Natural killer cell (primary cell): ENCODE measurements around the gene CAMTA1. TPM values are rescaled to one million over a fixed set of nuclear protein-coding genes. Genes with fewer than 3 reads are reported as not detected.

ENCODE experiments used
- ATAC-seq, 3 donors: fragments of 150-1000 bp in 2 of 3; fragments of 200-7000 bp in 1 of 3; cut with Tn5 transposase; 1 replicate in 1 of 3; 2 replicates in 2 of 3; pipeline ENCODE4 v1.10.0; 2021; ENCODE audit warnings: mild to moderate bottlenecking in 2 of 3, moderate library complexity in 2 of 3
- DNase-seq, 2 donors: peaks; one replicate each; pipeline versions ENCODE4 v3.0.0 to v3.0.0-alpha.2; 2013 to 2021; ENCODE audit warnings: mixed read lengths in 1 of 2
- H3K27ac ChIP-seq: one replicate; pipeline ENCODE4 v1.5.1; 2013; ENCODE audit warnings: mild to moderate bottlenecking, low read length
- H3K27me3 ChIP-seq: one replicate; pipeline ENCODE4 v1.6.1; 2013; ENCODE audit warnings: low read length; ENCODE audit not compliant: control insufficient read depth, insufficient read depth
- H3K36me3 ChIP-seq: one replicate; pipeline ENCODE4 v1.6.1; 2013; ENCODE audit warnings: low read length; ENCODE audit not compliant: control insufficient read depth, insufficient read depth
- H3K4me1 ChIP-seq: one replicate; pipeline ENCODE4 v1.6.1; 2013; ENCODE audit warnings: low read length; ENCODE audit not compliant: control insufficient read depth, insufficient read depth
- H3K4me3 ChIP-seq: one replicate; pipeline ENCODE4 v1.5.1; 2013; ENCODE audit warnings: low read length
- H3K9me3 ChIP-seq: one replicate; pipeline ENCODE4 v1.6.1; 2013; ENCODE audit warnings: low read length; ENCODE audit not compliant: control insufficient read depth, insufficient read depth
- H3K27ac Mint-ChIP-seq, 2 donors: one replicate each; pipeline ENCODE4 v1.8.0; 2022; ENCODE audit warnings: mild to moderate bottlenecking in 2 of 2, mixed read lengths in 2 of 2, moderate library complexity in 1 of 2
- H3K27me3 Mint-ChIP-seq, 2 donors: one replicate each; pipeline ENCODE4 v1.8.0; 2022; ENCODE audit warnings: low read depth in 2 of 2, mixed read lengths in 2 of 2
- H3K36me3 Mint-ChIP-seq: one replicate; pipeline ENCODE4 v1.8.0; 2022; ENCODE audit warnings: mixed read lengths
- H3K4me1 Mint-ChIP-seq, 2 donors: one replicate each; pipeline ENCODE4 v1.8.0; 2022; ENCODE audit warnings: mixed read lengths in 2 of 2
- H3K4me3 Mint-ChIP-seq: one replicate; pipeline ENCODE4 v1.8.0; 2022; ENCODE audit warnings: mild to moderate bottlenecking, moderate library complexity, mixed read lengths
- H3K9me3 Mint-ChIP-seq, 2 donors: one replicate each; pipeline ENCODE4 v1.8.0; 2022; ENCODE audit warnings: mixed read lengths in 2 of 2
- CTCF ChIP-seq: fragments of 200-600 bp; IDR thresholded peaks from one replicate; pipeline ENCODE4 v1.8.0; 2022; ENCODE audit warnings: antibody characterized with exemption
- WGBS: methylation state at CpG from one replicate; pipeline ENCODE4 v1.1.7; 2013; ENCODE audit warnings: missing lambda C conversion rate; ENCODE audit not compliant: insufficient coverage; 5-methylcytosine and 5-hydroxymethylcytosine counted together
- intact Hi-C: fragments of 100-400 bp; cut with micrococcal nuclease; formaldehyde crosslinking; loops from one replicate; pipeline ENCODE4 v1.14.2; 2022
- total RNA-seq, 4 donors: library from RNA; stranded (reverse); fragments of 120-200 nt in 1 of 4; gene quantifications; one replicate each; pipeline versions ENCODE4 v1.2.3 to v1.2.4, GENCODE V29; 2013 to 2022

The CAMTA1 gene
- total RNA-seq, 3 donors from 2014 or later (not counting 1 experiment from before 2014, with no cell fraction given) = 40.6 to 53.3 (median 44.9) TPM

GRCh38 chr1:7268983-7269382, 483.7 kb downstream of the CAMTA1 start:
- peaks cover 6% of the 10 kb centered on the region in 2 donors for H3K9me3 Mint-ChIP-seq
- Histone ChIP-seq H3K9me3 (peaks cover 3% of the 10 kb centered on the region), H3K4me3 (no peak overlapping the region), H3K36me3 (no peaks in the 10 kb centered on the region), H3K4me1 (no peaks in the 10 kb centered on the region), H3K27ac (no peak overlapping the region), H3K27me3 (no peaks in the 10 kb centered on the region)
- intact Hi-C loops = no loop called here
- peaks cover 6% of the 10 kb centered on the region for H3K36me3 Mint-ChIP-seq
- TF ChIP-seq CTCF = no peak
- H3K4me1 Mint-ChIP-seq = no peaks in the 10 kb centered on the region
- H3K4me3 Mint-ChIP-seq = no peak overlapping the region
- no peak overlapping the region for H3K27ac Mint-ChIP-seq
- DNase-seq (no peak), ATAC-seq (no peak)
- H3K27me3 Mint-ChIP-seq = peaks cover 12 to 67% of the 10 kb centered on the region in 2 donors

GRCh38 chr1:7269525-7269924, 484.3 kb downstream of the CAMTA1 start:
- H3K9me3 Mint-ChIP-seq = peaks cover 6% of the 10 kb centered on the region in 2 donors
- peaks cover 6% of the 10 kb centered on the region for H3K36me3 Mint-ChIP-seq
- DNase-seq (no peak), ATAC-seq (no peak)
- TF ChIP-seq CTCF = no peak
- no peaks in the 10 kb centered on the region for H3K4me1 ChIP-seq
- intact Hi-C loops = no loop called here
- H3K4me1 Mint-ChIP-seq = no peaks in the 10 kb centered on the region
- no peak overlapping the region for H3K27ac ChIP-seq
- no peaks in the 10 kb centered on the region for H3K27me3 ChIP-seq
- H3K27ac Mint-ChIP-seq = no peak overlapping the region
- H3K4me3 ChIP-seq = no peak overlapping the region
- H3K36me3 ChIP-seq = no peaks in the 10 kb centered on the region
- peaks cover 12 to 70% of the 10 kb centered on the region in 2 donors for H3K27me3 Mint-ChIP-seq
- H3K4me3 Mint-ChIP-seq = no peak overlapping the region
- peaks cover 3% of the 10 kb centered on the region for H3K9me3 ChIP-seq
- WGBS = 92% methylated on average over 1 of the region's 1 CpG

GRCh38 chr1:7274256-7274655, 489.0 kb downstream of the CAMTA1 start:
- no peaks in the 10 kb centered on the region for H3K27me3 ChIP-seq
- Mint-ChIP-seq H3K27ac (no peak overlapping the region), H3K27me3 (peaks cover 13 to 50% of the 10 kb centered on the region in 2 donors), H3K36me3 (peaks cover 4% of the 10 kb centered on the region), H3K4me3 (no peak overlapping the region), H3K4me1 (no peaks in the 10 kb centered on the region), H3K9me3 (peaks cover 6% of the 10 kb centered on the region in 2 donors)
- no peaks in the 10 kb centered on the region for H3K4me1 ChIP-seq
- no peaks in the 10 kb centered on the region for H3K9me3 ChIP-seq
- H3K4me3 ChIP-seq = no peak overlapping the region
- TF ChIP-seq CTCF = no peak
- no peaks in the 10 kb centered on the region for H3K36me3 ChIP-seq
- no peak for ATAC-seq
- intact Hi-C loops = no loop called here
- WGBS = no CpG with 5 or more reads among the region's 3 CpGs
- no peak overlapping the region for H3K27ac ChIP-seq
- DNase-seq = no peak

GRCh38 chr1:7278045-7278444, 492.8 kb downstream of the CAMTA1 start:
- Histone ChIP-seq H3K36me3 (no peaks in the 10 kb centered on the region), H3K9me3 (no peaks in the 10 kb centered on the region), H3K4me1 (no peaks in the 10 kb centered on the region), H3K27ac (no peak overlapping the region), H3K4me3 (no peak overlapping the region), H3K27me3 (no peaks in the 10 kb centered on the region)
- Mint-ChIP-seq H3K36me3 (no peaks in the 10 kb centered on the region), H3K4me3 (no peak overlapping the region), H3K9me3 (no peaks in the 10 kb centered on the region), H3K27ac (no peak overlapping the region), H3K27me3 (peaks cover 17 to 42% of the 10 kb centered on the region in 2 donors), H3K4me1 (no peaks in the 10 kb centered on the region)
- intact Hi-C loops = no loop called here
- no peak for ATAC-seq
- WGBS = no CpG with 5 or more reads among the region's 2 CpGs
- TF ChIP-seq CTCF = no peak
- DNase-seq = no peak
